Endothelial cell of umbilical vein (primary cell): ENCODE data around the gene STBD1. TPM values are rescaled to one million over a fixed set of nuclear protein-coding genes. Genes with fewer than 3 reads are reported as not detected.

Source experiments
- BruUV-seq: library from RNA; stranded (reverse); fragments of 400-500 nt; replicated peaks from 2 replicates; lab custom pipeline; 2021; lab: Mats Ljungman, UMichigan
- CTCF ChIA-PET: fragments of 300-600, 350-600 bp; sonication (Branson Sonifier 250); formaldehyde crosslinking; loops from one replicate; lab custom pipeline; 2021; ENCODE audit warnings: antibody characterized with exemption, inconsistent platforms; lab: Charles Lee
- POLR2A ChIA-PET: fragments of 300-600, 350-600 bp; sonication (Branson Sonifier 250); formaldehyde crosslinking; loops from one replicate; lab custom pipeline; 2021; ENCODE audit warnings: antibody characterized with exemption, inconsistent platforms; lab: Charles Lee
- DNase-seq: peaks from one replicate; pipeline ENCODE4 v3.0.0-alpha.2; 2011; ENCODE audit warnings: low read depth, low spot score
- FAIRE-seq: peaks from 2 replicates; lab custom pipeline; 2011; peaks lifted over from hg19 to GRCh38; lab: Jason Lieb, UNC
- H2AFZ ChIP-seq: 2 replicates; pipeline ENCODE4 v1.6.0; 2012; ENCODE audit warnings: low read depth, low read length, control low read depth, inconsistent platforms
- H3K27ac ChIP-seq: 2 replicates; pipeline ENCODE4 v1.5.1; 2011; ENCODE audit warnings: low read depth, mild to moderate bottlenecking, control low read depth, low read length, moderate library complexity; ENCODE audit not compliant: insufficient read depth
- H3K27me3 ChIP-seq, 2 experiments: 2 replicates each; pipeline versions ENCODE4 v1.6.0 to v1.6.1; 2011; ENCODE audit warnings: low read length in 2 of 2, mixed read lengths in 1 of 2; ENCODE audit not compliant: control insufficient read depth in 2 of 2, insufficient read depth in 2 of 2
- H3K36me3 ChIP-seq, 2 experiments: 2 replicates in 1 of 2; 3 replicates in 1 of 2; pipeline ENCODE4 v1.5.1; 2011; ENCODE audit warnings: low read length in 2 of 2, mild to moderate bottlenecking in 1 of 2, moderate library complexity in 1 of 2; ENCODE audit not compliant: control insufficient read depth in 2 of 2, insufficient read depth in 2 of 2; ENCODE audit errors: extremely low read depth in 1 of 2
- H3K4me1 ChIP-seq: 3 replicates; pipeline ENCODE4 v1.5.1; 2011; ENCODE audit warnings: mild to moderate bottlenecking, low read length; ENCODE audit not compliant: control insufficient read depth, insufficient read depth; ENCODE audit errors: extremely low read depth
- H3K4me2 ChIP-seq: 2 replicates; pipeline ENCODE4 v1.6.1; 2011; ENCODE audit warnings: low read length, control low read depth, mixed read lengths; ENCODE audit not compliant: insufficient read depth
- H3K4me3 ChIP-seq, 3 experiments: fragments of 200-600 bp in 1 of 3; sonication (generic), shearing (Covaris generic) in 1 of 3; replicated peaks in 1 of 3; 2 replicates each; pipeline ENCODE4 v1.5.1; 2011 to 2016; ENCODE audit warnings: control low read depth in 3 of 3, low read length in 3 of 3, mild to moderate bottlenecking in 2 of 3, inconsistent platforms in 1 of 3, low read depth in 1 of 3, moderate library complexity in 1 of 3; ENCODE audit not compliant: insufficient read depth in 1 of 3
- H3K79me2 ChIP-seq: 2 replicates; pipeline ENCODE4 v1.6.0; 2012; ENCODE audit warnings: low read length, inconsistent platforms; ENCODE audit not compliant: control insufficient read depth, insufficient read depth
- H3K9ac ChIP-seq: replicated peaks from 2 replicates; pipeline ENCODE3; 2011; ENCODE audit warnings: low read length, control low read depth; ENCODE audit not compliant: insufficient read depth; ENCODE audit errors: extremely low read depth
- H3K9me1 ChIP-seq: replicated peaks from 3 replicates; pipeline ENCODE4 v1.6.0; 2011; ENCODE audit warnings: mild to moderate bottlenecking, low read length; ENCODE audit not compliant: control insufficient read depth, insufficient read depth; ENCODE audit errors: extremely low read depth
- H3K9me3 ChIP-seq: replicated peaks from 2 replicates; pipeline ENCODE4 v1.5.1; 2012; ENCODE audit warnings: low read length, inconsistent platforms; ENCODE audit not compliant: control insufficient read depth, insufficient read depth
- H4K20me1 ChIP-seq: replicated peaks from 2 replicates; pipeline ENCODE3; 2011; ENCODE audit warnings: mild to moderate bottlenecking, low read length; ENCODE audit not compliant: control insufficient read depth, insufficient read depth; ENCODE audit errors: extremely low read depth
- CTCF ChIP-seq, 2 donors: IDR thresholded peaks; 1 replicate in 1 of 2; 2 replicates in 1 of 2; pipeline ENCODE4 v1.5.1; 2011; ENCODE audit warnings: low read length in 2 of 2, mild to moderate bottlenecking in 2 of 2, moderate library complexity in 2 of 2, control low read depth in 1 of 2, inconsistent platforms in 1 of 2, low read depth in 1 of 2; ENCODE audit not compliant: insufficient read depth in 1 of 2; ENCODE audit errors: extremely low read depth in 1 of 2
- EZH2 ChIP-seq: IDR thresholded peaks from 2 replicates; pipeline ENCODE4 v1.6.1; 2012; ENCODE audit warnings: borderline replicate concordance, low read depth, mild to moderate bottlenecking, moderate library complexity, low read length, inconsistent platforms; ENCODE audit not compliant: severe bottlenecking
- FOS ChIP-seq: IDR thresholded peaks from 2 replicates; pipeline ENCODE4 v1.6.1; 2011; ENCODE audit warnings: mild to moderate bottlenecking, low read length, moderate library complexity, borderline replicate concordance; ENCODE audit not compliant: insufficient read depth
- GATA2 ChIP-seq: IDR thresholded peaks from 2 replicates; pipeline ENCODE4 v1.7.0; 2011; ENCODE audit warnings: low read depth, mild to moderate bottlenecking, moderate library complexity, mixed read lengths, low read length; ENCODE audit not compliant: insufficient read length, insufficient read depth
- JUN ChIP-seq: IDR thresholded peaks from 2 replicates; pipeline ENCODE4 v1.6.1; 2011; ENCODE audit warnings: borderline replicate concordance, low read depth; ENCODE audit not compliant: insufficient read length, insufficient read depth
- MAX ChIP-seq: IDR thresholded peaks from 2 replicates; pipeline ENCODE4 v1.6.1; 2011; ENCODE audit not compliant: insufficient read depth, insufficient read length
- MYC ChIP-seq: IDR thresholded peaks from one replicate; pipeline ENCODE4 v1.6.1; 2011; ENCODE audit warnings: mild to moderate bottlenecking, low read depth, low read length
- POLR2A ChIP-seq: IDR thresholded peaks from 2 replicates; pipeline ENCODE4 v1.6.1; 2012; ENCODE audit warnings: low read depth, mild to moderate bottlenecking, control low read depth, low read length
- POLR2AphosphoS5 ChIP-seq: IDR thresholded peaks from 2 replicates; pipeline ENCODE4 v1.6.1; 2012; ENCODE audit warnings: low read depth, mild to moderate bottlenecking, control low read depth, low read length, moderate library complexity; ENCODE audit not compliant: insufficient read depth
- dilution Hi-C: fragments of 300-500 bp; cut with MboI; formaldehyde crosslinking; loops from one replicate; pipeline ENCODE4 v1.15.0; 2019; ENCODE audit warnings: low sequenced_read_pairs; ENCODE audit not compliant: extremely low pct_ligation_motif_present
- intact Hi-C: fragments of 100-400 bp; cut with micrococcal nuclease; formaldehyde crosslinking; loops from one replicate; pipeline ENCODE4 v1.10.0; 2022
- polyA plus RNA-seq, 4 experiments: library from polyadenylated mRNA; depleted of rRNA in 3 of 4; stranded (reverse) in 3 of 4; unstranded in 1 of 4; fragments of >200 nt; gene quantifications; 2 replicates each; pipeline versions ENCODE4 v1.2.1 to v1.2.3, GENCODE V29; 2011 to 2012; ENCODE audit warnings: missing spikeins in 1 of 4
- total RNA-seq: library from RNA; stranded (reverse); gene quantifications from 2 replicates; pipeline ENCODE4 v1.2.3, GENCODE V29; 2021

The STBD1 gene
- total and polyA plus RNA-seq, 2 donors (not counting 3 experiments of a cell fraction or from before 2014, with no cell fraction given): 0.18 to 0.29 TPM

- POLR2A ChIA-PET: no interaction called here
- CTCF ChIA-PET: no interaction called here
Observed at GRCh38 chr4:76312457-76312856, 5.9 kb downstream of the STBD1 start.

More at GRCh38 chr4:76312457-76312856, 5.9 kb downstream of the STBD1 start:
- no peak overlapping the region for H3K4me2 ChIP-seq
- BruUV-seq: no TSS peak
- H3K9me1 ChIP-seq: no peaks in the 10 kb centered on the region
- FAIRE-seq (no peak), DNase-seq (no peak)
- dilution Hi-C loops (no loop called here), intact Hi-C loops (no loop called here)
- peaks cover 0 to 4% of the 10 kb centered on the region in 2 experiments for H3K27me3 ChIP-seq
- no peak overlapping the region for H3K27ac ChIP-seq
- H3K9ac ChIP-seq: no peak overlapping the region
- no peaks in the 10 kb centered on the region for H3K9me3 ChIP-seq
- TF ChIP-seq EZH2 (no peak), CTCF (IDR thresholded peaks at IDR 0.05; ENCODE audit: extremely low read depth in 1 of 2, insufficient read depth in 1 of 2, low read depth in 1 of 2, low read length in 2 of 2) (no peak), JUN (no peak), POLR2AphosphoS5 (no peak), MYC (no peak), POLR2A (no peak), GATA2 (no peak), FOS (no peak), MAX (no peak)
- no peak overlapping the region for H2AFZ ChIP-seq
- no peak overlapping the region for H3K4me3 ChIP-seq
- H4K20me1 ChIP-seq: no peaks in the 10 kb centered on the region
- H3K4me1 ChIP-seq: no peaks in the 10 kb centered on the region
- H3K36me3 ChIP-seq: no peaks in the 10 kb centered on the region
- no peaks in the 10 kb centered on the region for H3K79me2 ChIP-seq
